Chondrocyte (in vitro differentiated cells): ENCODE data around the gene MPZL2. TPM values are rescaled to one million over a fixed set of nuclear protein-coding genes. Genes with fewer than 3 reads are reported as not detected.

Source experiments
- DNase-seq: peaks from one replicate; pipeline ENCODE4 v3.0.0; 2021; ENCODE audit warnings: mixed read lengths, low spot score
- H3K27ac Mint-ChIP-seq: one replicate; pipeline ENCODE4 v1.8.0; 2021; ENCODE audit warnings: mild to moderate bottlenecking, moderate library complexity, mixed read lengths; ENCODE audit not compliant: unreplicated experiment
- H3K27me3 Mint-ChIP-seq: 2 replicates; pipeline ENCODE4 v1.8.0; 2021; ENCODE audit warnings: low read depth, mixed read lengths
- H3K36me3 Mint-ChIP-seq: 2 replicates; pipeline ENCODE4 v1.8.0; 2021; ENCODE audit warnings: low read depth, mixed read lengths
- H3K4me1 Mint-ChIP-seq: 2 replicates; pipeline ENCODE4 v1.8.0; 2021; ENCODE audit warnings: low read depth, mild to moderate bottlenecking, mixed read lengths
- H3K4me3 Mint-ChIP-seq: one replicate; pipeline ENCODE4 v1.8.0; 2021; ENCODE audit warnings: mild to moderate bottlenecking, moderate library complexity, mixed read lengths; ENCODE audit not compliant: unreplicated experiment
- H3K9me3 Mint-ChIP-seq: 2 replicates; pipeline ENCODE4 v1.8.0; 2021; ENCODE audit warnings: low read depth, mixed read lengths
- CTCF ChIP-seq: fragments of 200-600 bp; sonication (generic); IDR thresholded peaks from 2 replicates; pipeline ENCODE4 v1.5.0; 2021; ENCODE audit warnings: antibody characterized with exemption, mild to moderate bottlenecking, moderate library complexity
- total RNA-seq: library from RNA; stranded (reverse); gene quantifications from 3 replicates; pipeline ENCODE4 v1.2.1, GENCODE V29; 2021

MPZL2 gene
- total RNA-seq, 1 donor from 2014 or later, result not detected

- no peak for DNase-seq
- Mint-ChIP-seq H3K27ac (no peak overlapping the region), H3K36me3 (peaks cover 3% of the 10 kb centered on the region), H3K4me3 (no peak overlapping the region), H3K9me3 (no peaks in the 10 kb centered on the region), H3K27me3 (peaks cover 58% of the 10 kb centered on the region), H3K4me1 (peaks cover 6% of the 10 kb centered on the region)
- no peak for TF ChIP-seq CTCF
Measured at GRCh38 chr11:118243161-118243560, 20.9 kb downstream of the MPZL2 start.

GRCh38 chr11:118241764-118242098, 22.4 kb downstream of the MPZL2 start:
- no peak overlapping the region for H3K27ac Mint-ChIP-seq
- no peaks in the 10 kb centered on the region for H3K9me3 Mint-ChIP-seq
- H3K36me3 Mint-ChIP-seq, result peaks cover 3% of the 10 kb centered on the region
- H3K4me3 Mint-ChIP-seq, result no peak overlapping the region
- peaks cover 51% of the 10 kb centered on the region for H3K27me3 Mint-ChIP-seq
- DNase-seq, result no peak
- peaks cover 6% of the 10 kb centered on the region for H3K4me1 Mint-ChIP-seq
- no peak for TF ChIP-seq CTCF

- no peak for TF ChIP-seq CTCF
- Mint-ChIP-seq H3K4me3 (no peak overlapping the region), H3K4me1 (peaks cover 6% of the 10 kb centered on the region), H3K36me3 (peaks cover 3% of the 10 kb centered on the region), H3K9me3 (no peaks in the 10 kb centered on the region), H3K27ac (no peak overlapping the region), H3K27me3 (peaks cover 49% of the 10 kb centered on the region)
- no peak for DNase-seq
Measured at GRCh38 chr11:118240999-118241763, 22.9 kb downstream of the MPZL2 start.

GRCh38 chr11:118239509-118240205, 24.4 kb downstream of the MPZL2 start:
- Mint-ChIP-seq H3K4me3 (no peak overlapping the region), H3K36me3 (peaks cover 3% of the 10 kb centered on the region), H3K27ac (no peak overlapping the region), H3K4me1 (peaks cover 6% of the 10 kb centered on the region), H3K27me3 (peaks cover 47% of the 10 kb centered on the region), H3K9me3 (no peaks in the 10 kb centered on the region)
- DNase-seq, result no peak
- TF ChIP-seq CTCF, result no peak

GRCh38 chr11:118238929-118239328, 25.2 kb downstream of the MPZL2 start:
- peaks cover 6% of the 10 kb centered on the region for H3K4me1 Mint-ChIP-seq
- peaks cover 47% of the 10 kb centered on the region for H3K27me3 Mint-ChIP-seq
- H3K4me3 Mint-ChIP-seq, result no peak overlapping the region
- no peaks in the 10 kb centered on the region for H3K36me3 Mint-ChIP-seq
- no peaks in the 10 kb centered on the region for H3K9me3 Mint-ChIP-seq
- TF ChIP-seq CTCF, result no peak
- no peak overlapping the region for H3K27ac Mint-ChIP-seq
- DNase-seq, result no peak
